ENCODE measurements around the gene WNK2. TPM values are rescaled to one million over a fixed set of nuclear protein-coding genes. Genes with fewer than 3 reads are reported as not detected.

Gene WNK2
- not detected in 2 replicates for total RNA-seq

DNA sequence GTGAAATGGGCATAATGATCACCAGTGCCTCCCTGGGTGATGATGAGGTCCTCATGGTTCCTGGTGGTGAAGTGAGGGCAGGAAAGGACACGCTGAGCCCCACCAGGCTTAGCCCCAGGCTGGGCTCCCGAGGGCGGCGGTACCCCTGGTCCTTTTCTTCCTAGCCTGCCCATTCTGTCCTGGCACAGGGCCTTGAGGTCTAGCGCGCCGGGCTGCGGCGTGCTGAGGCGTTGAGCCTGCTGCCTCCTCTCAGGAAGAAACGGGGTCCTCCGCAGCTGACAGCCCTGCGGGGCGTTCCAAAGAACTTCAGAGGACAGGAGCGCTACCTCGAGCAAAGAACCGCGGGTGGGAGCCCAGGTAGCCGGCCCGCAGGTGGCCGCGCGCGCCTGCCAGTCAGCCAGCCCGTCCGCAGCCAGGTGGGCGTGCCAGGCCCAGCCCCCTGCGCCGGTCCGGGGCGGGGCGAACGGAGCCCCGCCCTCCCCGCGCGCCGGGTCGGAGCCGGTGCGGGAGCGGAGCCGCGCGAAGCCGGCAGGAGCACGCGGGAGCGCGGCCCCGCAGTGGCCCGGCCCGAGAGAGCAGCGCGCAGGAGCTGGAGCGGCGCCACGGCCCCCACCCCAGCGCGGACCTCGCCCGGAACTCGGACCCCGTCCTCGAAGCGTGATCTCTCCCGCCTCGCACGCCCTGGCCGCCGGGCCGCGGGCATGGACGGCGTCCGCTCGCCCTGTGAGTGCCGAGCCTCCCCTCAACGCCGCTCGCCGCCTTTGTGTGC lies at the start of gene WNK2:
TSS of gene WNK2 (plus strand) at position 477 of the 769 bp plus-strand sequence. CDS start 791 bp downstream, outside the sequence.

Other genes with a start within 250 kb of the WNK2 start
- gene FGD3, start 236.6 kb upstream of the WNK2 start, total RNA-seq = not detected in 2 replicates
- gene SUSD3, start 125.4 kb upstream of the WNK2 start, total RNA-seq = 0.09 and 0.19 TPM in 2 replicates
- gene CARD19, start 87.9 kb upstream of the WNK2 start, total RNA-seq = 67.1 and 74.9 TPM in 2 replicates
- gene NINJ1, start 49.9 kb upstream of the WNK2 start, total RNA-seq = 28.2 and 30.6 TPM in 2 replicates